ENCODE data around the gene RGL4. TPM values are rescaled to one million over a fixed set of nuclear protein-coding genes. Genes with fewer than 3 reads are reported as not detected.

The RGL4 gene
- total and polyA plus RNA-seq, 11 donors, result 0.21 to 0.69 (median 0.52) TPM; not detected in 6

DNA sequence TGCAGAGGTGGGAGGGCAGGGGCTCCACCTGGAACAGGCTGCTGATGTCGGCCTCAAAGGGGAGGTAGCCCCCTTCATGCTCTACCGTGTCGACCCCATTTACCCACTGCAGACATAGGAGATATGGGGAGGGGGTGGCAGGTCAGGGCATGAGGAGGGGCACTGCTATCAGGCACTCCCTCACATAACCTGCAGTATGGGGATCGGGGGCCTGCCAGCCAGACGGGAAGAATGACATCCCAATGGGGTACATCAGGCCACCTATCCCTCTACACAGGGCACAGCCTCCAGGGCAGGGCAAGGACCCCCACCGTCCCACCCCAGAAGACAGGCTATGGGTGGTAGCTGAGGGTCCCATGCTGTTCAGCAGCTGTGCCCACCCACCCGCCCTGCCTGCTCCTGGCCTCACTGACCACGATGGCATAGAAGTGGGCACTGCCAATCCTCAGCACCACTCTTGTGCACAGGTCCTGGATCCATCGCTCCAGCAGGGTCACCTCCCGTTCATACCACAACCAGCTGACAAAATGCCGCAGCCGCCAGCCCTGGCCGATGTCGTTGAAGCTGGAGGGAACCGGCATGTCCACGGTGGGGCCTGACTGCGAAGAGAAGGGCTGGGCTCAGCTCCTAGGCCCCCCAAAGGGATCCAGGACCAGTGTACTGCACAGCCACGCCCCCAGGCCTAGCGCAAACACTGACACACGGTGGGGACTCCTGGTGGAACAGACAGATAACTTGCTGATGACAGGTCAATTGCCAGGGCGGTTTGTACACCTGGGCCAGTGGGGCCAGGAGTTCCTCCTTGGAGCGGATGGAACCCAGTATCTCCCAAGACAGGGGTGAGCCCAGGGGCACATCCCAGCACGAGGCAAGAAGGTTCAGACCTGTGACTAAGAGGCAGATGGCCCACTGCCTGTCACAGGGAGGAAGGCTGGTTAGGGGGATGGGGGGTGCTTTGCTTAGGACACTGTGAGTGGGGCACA lies 24.1 kb downstream of the RGL4 start:
- Histone ChIP-seq H3K36me3 (peaks cover 0 to 49% (median 41%) of the 10 kb centered on the region in 9 donors), H3K9me3 (no peaks in the 10 kb centered on the region), H3K4me1 (peaks cover 0 to 19% (median 10%) of the 10 kb centered on the region in 12 donors), H3K27ac (no peak overlapping the region), H3K27me3 (no peaks in the 10 kb centered on the region), H3K4me3 (no peak overlapping the region)
- TF ChIP-seq, protein P1, sequence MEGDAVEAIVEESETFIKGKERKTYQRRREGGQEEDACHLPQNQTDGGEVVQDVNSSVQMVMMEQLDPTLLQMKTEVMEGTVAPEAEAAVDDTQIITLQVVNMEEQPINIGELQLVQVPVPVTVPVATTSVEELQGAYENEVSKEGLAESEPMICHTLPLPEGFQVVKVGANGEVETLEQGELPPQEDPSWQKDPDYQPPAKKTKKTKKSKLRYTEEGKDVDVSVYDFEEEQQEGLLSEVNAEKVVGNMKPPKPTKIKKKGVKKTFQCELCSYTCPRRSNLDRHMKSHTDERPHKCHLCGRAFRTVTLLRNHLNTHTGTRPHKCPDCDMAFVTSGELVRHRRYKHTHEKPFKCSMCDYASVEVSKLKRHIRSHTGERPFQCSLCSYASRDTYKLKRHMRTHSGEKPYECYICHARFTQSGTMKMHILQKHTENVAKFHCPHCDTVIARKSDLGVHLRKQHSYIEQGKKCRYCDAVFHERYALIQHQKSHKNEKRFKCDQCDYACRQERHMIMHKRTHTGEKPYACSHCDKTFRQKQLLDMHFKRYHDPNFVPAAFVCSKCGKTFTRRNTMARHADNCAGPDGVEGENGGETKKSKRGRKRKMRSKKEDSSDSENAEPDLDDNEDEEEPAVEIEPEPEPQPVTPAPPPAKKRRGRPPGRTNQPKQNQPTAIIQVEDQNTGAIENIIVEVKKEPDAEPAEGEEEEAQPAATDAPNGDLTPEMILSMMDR (IDR thresholded peaks at IDR 0.05), result no peak
- TF ChIP-seq POLR2A (IDR thresholded peaks at IDR 0.05), result no peak
- DNase-seq (no peak), ATAC-seq (no peak)
- intact Hi-C loops (cut with DNase I), result loop anchor here in 1 of 10 donors (5.0 kb wide), 1 partner anchor 37 kb away; the partner anchor contains the start of genes VPREB3 and ZNF70
- 87 to 92% (median 89%) methylated on average over 8 to 23 of the region's 23 CpGs for WGBS, 4 donors

DNA sequence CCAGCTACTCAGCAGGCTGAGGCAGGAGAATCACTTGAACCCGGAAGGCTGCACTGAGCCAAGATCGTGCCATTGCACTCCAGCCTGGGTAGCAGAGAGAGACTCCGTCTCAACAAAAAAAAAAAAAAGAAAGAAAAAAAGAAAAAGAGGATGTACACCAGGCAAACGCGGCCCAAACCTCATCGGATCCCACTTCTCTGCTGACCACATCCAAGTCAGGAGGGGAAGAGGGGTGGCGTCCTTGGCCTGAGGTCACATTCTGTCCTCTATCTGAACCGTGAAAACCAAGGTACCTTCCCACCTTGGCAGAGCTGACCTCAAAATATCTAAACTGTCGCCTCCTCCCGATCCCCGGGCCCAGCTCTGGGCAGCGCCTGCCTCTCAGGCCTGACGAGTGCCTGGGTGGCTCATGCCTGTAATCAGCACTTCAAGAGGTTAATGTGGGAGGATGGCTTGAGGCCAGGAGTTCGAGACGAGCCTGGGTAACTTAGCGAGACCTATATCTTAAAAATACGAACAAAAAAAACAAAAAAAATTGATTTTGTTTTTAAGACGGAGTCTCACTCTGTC lies 25.1 kb downstream of the RGL4 start:
- no peak for ATAC-seq
- 75 to 78% (median 77%) methylated on average over 18 of the region's 18 CpGs for WGBS, 4 donors
- Histone ChIP-seq H3K4me1 (peaks cover 0 to 19% (median 10%) of the 10 kb centered on the region in 12 donors), H3K9me3 (no peaks in the 10 kb centered on the region), H3K4me3 (peak overlapping the region in 10 of 12 donors; percentile 57 to 95 (median 86)), H3K27ac (no peak overlapping the region), H3K27me3 (no peaks in the 10 kb centered on the region), H3K36me3 (peaks cover 0 to 39% (median 32%) of the 10 kb centered on the region in 9 donors)
- intact Hi-C loops (cut with DNase I), result loop anchor here in 1 of 10 donors (5.0 kb wide), 1 partner anchor 36 kb away; the partner anchor contains the start of genes VPREB3 and ZNF70
- no peak for DNase-seq
- TF ChIP-seq, protein P1 (IDR thresholded peaks at IDR 0.05), result no peak
- TF ChIP-seq POLR2A (IDR thresholded peaks at IDR 0.05), result no peak

DNA sequence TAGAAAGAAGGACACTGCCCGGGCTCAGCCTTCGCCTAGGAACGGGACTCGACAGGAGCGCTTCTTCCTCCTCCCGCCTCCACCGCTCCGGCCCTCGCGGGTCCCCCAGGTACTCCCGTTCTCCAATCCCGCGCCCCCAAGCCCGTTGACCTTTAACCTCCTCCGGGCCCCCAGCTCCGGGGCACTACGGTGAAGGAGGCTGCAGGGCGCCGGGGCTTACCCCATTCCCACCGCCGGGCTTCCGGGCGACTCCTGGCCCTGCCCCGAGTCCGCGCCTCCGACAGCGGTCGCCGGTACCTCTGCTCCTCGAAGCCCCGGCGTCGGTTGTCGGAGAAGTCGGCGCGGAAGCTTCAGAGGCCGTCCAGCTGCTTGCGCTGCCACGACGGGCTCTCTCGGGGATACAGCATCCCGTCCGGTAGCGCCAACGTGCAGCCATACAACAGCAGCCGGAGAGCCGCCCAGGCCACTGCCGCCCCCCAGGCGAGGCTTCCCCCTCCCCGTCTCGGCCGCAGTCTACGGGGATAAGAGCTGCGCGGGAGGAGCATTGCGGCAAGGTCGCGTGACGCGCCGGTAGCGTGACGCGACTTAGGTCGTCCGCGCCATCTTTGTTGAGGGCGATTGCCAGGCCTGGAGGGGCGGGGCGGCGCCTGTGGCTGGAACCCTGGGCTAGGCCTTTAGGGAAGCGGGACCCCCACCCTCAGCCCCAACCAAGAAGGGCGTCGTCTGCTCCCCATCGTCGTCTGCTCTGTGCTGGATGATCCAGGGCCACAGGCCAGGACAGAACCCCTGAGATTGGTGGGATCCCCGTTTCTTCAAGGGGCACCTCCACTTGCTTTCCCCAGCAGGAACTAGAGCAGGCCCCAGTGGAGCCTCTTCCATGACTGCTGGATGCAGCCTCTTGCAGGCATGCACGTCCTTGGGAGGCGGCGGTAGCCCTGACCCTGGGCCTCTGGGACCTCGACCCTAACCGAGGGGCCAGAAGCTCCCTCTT lies 26.3 kb downstream of the RGL4 start:
- ATAC-seq (peak; percentile 93 to 97 (median 97)), DNase-seq (peak; percentile 85 to 93 (median 89))
- Histone ChIP-seq H3K27ac (peak overlapping the region in 11 of 12 donors; percentile 23 to 82 (median 70)), H3K4me3 (peak overlapping the region; percentile 57 to 95 (median 83)), H3K4me1 (peaks cover 0 to 19% (median 10%) of the 10 kb centered on the region in 12 donors), H3K27me3 (no peaks in the 10 kb centered on the region), H3K36me3 (peaks cover 0 to 27% (median 20%) of the 10 kb centered on the region in 9 donors), H3K9me3 (no peaks in the 10 kb centered on the region)
- 5 to 12% (median 6%) methylated on average over 38 to 84 of the region's 84 CpGs for WGBS, 4 donors
- intact Hi-C loops (cut with DNase I), result loop anchor here in 2 of 10 donors (1.0 to 5.0 kb wide), 2 partner anchors 25 to 35 kb away; partner anchors contain the start of genes VPREB3 (in 1 of the 2) and ZNF70 (in 1 of the 2)
- TF ChIP-seq, protein P1 (IDR thresholded peaks at IDR 0.05), result no peak
- peak in 1 of 2 donors; percentile 92 for TF ChIP-seq POLR2A (IDR thresholded peaks at IDR 0.05)
